VCaP (cell line): ENCODE measurements around the gene DACH2.
A peak's percentile ranks its signal among the peaks of the same experiment; 100 is the strongest.

Source experiments
- H3K27ac ChIP-seq: fragments of 450-650 bp; 2 replicates; pipeline ENCODE4 v1.5.1; 2017
- TF ChIP-seq, protein P1 (sequence below): fragments of 450-650 bp; conservative IDR thresholded peaks from 2 replicates; pipeline ENCODE4 v1.5.1; 2017; ENCODE audit warnings: mild to moderate bottlenecking, moderate library complexity

DACH2 gene

DNA sequence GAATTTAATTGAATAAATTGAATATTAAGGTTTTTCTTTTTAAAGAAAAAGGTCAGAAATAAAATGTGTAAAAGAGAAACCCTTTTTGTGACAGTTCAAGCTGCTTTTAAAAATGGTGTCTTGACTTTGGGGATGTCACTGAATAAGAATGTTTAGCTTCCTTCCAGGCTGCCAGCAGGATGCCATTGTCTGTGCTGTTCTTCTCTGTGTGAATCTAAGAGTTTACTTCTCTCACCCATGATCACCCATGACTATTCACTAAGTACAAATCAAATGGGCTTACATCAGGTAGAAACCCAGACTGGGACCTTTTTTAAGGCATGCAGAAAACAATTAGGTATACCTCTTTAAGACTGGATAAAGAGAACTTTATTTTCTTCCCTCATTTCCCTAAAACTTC is 115.3 kb downstream of the DACH2 start:
- no peak overlapping the region for H3K27ac ChIP-seq
- TF ChIP-seq, protein P1, sequence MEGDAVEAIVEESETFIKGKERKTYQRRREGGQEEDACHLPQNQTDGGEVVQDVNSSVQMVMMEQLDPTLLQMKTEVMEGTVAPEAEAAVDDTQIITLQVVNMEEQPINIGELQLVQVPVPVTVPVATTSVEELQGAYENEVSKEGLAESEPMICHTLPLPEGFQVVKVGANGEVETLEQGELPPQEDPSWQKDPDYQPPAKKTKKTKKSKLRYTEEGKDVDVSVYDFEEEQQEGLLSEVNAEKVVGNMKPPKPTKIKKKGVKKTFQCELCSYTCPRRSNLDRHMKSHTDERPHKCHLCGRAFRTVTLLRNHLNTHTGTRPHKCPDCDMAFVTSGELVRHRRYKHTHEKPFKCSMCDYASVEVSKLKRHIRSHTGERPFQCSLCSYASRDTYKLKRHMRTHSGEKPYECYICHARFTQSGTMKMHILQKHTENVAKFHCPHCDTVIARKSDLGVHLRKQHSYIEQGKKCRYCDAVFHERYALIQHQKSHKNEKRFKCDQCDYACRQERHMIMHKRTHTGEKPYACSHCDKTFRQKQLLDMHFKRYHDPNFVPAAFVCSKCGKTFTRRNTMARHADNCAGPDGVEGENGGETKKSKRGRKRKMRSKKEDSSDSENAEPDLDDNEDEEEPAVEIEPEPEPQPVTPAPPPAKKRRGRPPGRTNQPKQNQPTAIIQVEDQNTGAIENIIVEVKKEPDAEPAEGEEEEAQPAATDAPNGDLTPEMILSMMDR, result no peak

DNA sequence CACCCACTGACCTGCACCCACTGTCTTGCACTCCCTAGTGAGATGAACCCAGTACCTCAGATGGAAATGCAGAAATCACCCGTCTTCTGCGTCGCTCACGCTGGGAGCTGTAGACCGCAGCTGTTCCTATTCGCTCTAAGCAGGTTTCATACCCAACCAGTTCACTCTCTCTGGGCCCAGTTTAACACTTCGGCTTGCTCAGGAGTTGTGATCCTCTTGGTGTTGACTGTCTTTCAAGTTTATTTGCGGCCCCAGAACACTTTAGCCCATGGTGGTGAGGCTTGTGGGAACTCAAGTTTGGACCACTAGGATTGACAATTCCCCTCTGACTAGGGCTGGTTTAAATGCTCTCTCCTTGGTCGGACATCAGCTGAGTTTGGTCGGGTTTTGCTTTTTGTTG is 147.0 kb downstream of the DACH2 start:
- no peak overlapping the region for H3K27ac ChIP-seq
- TF ChIP-seq, protein P1, result no peak

DNA sequence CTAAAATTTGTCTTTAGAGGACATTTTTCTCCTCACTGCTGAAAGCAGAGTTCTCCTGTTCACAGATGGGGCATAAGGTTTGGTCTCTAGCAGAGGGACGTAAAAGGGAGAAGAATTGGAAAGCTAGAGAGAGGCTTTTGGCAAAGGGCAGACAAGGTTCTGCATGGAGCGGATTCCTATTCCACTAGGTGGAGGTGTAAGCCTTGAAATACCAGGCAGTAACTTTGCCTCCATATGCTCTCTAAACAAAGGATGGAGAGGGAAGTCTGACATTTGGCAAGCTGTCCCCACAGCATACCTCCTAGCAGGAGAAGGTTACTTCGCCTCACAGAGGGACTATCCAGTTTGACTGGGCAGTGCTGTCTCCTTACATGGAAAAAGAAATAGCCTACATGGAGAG is 174.7 kb downstream of the DACH2 start:
- TF ChIP-seq, protein P1, result 0 out of 2 replicates have a peak, but pooled peaks have one; percentile 9
- H3K27ac ChIP-seq, result no peak overlapping the region

DNA sequence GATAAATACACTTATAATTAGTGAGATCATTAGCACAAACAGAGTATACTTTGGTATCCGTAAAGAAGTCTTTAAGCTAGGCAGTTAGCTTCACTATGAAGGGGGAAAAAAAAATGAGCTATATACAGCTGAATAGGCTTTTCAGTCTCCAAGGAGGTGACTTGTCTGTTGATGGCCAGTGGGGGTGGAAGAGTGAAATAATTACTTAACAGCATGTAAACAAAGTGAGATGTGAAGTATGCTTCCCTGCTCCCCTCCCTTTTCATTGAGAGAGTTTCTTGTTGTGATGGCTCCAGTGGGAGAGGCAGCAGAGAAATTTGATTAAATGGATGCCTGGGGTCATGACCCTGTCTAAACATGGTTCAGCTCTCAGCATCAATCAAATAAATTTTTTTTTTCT is 180.9 kb downstream of the DACH2 start:
- TF ChIP-seq, protein P1, result no peak
- no peak overlapping the region for H3K27ac ChIP-seq

DNA sequence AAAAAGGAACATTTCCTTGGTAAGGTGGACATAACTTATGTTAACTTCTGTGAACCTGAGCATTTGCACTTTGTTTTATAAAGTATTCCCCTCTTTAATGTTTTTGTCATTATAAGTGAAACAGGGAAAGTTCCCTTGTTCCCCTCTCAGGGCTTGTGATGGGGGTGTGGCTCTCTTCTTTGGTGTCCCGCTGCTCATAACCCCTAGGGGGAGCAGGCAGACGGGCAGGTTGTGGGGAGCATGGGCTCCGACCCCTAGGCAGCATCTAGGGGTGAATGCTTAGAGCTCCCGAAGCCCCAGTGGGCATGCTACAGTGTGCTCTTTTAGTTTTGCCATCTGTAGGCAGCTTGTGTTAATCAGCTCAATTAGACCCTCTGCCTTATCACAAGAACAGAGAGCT is 200.4 kb downstream of the DACH2 start:
- TF ChIP-seq, protein P1, result 0 out of 2 replicates have a peak, but pooled peaks have one; percentile 10
- no peak overlapping the region for H3K27ac ChIP-seq

DNA sequence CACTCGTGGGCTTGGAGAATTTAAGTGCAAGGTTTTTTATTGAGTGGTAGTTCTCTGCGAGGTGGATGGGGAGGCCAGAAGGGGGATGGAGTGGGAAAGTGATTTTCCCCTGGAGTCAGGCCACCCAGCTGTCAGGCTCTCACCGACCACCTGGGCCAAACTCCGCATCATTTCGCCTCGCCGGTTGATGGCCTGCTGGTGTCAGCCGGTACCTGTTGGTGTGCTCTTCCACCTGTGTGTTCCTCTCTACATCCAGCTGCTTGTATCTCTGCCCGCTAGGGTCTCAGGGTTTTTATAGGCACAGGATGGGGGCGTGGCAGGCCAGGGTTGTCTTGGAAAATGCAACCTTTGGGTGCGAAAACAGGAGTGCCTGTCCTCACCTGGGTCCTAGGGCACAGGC is 200.9 kb downstream of the DACH2 start:
- TF ChIP-seq, protein P1, result no peak
- no peak overlapping the region for H3K27ac ChIP-seq

DNA sequence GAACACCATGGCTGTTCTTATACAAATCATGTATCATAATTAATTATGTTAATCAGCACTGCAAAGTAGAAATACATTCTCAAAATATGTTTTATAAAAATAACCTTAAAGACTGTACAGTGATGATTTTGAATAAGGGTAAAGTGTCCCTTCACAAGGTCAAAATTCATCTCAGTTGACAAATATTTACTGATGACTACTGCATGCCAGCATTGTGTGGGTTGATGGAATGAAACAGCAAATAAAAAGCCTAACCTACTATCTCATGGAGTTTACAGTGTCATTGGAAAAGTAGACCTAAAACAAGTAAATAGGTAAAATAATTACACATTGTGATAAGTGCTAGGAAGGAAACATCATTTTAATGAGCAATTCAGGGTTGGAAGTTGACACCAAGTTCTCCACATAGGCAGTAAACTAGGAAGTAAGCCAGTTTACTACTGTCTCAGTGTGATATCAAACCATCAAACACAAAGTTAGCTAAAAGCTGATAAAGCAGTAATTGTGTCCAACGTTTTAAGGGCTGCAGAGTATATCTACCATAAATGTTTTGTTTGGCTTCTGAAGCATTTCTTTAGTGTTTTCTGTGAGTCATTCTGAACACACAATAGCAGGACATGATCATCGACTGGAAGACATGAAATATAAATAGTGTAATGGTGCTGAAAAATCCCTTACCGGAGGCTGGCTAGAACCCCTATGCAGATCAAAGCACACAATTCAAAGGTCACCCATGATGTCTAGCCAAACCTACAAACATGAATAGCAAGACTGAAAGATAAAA is 221.8 kb downstream of the DACH2 start:
- TF ChIP-seq, protein P1, result no peak
- H3K27ac ChIP-seq, result no peak overlapping the region
